GM19468 (cell line): Measurements from ENCODE around the gene STUM.

Experiments used
- ATAC-seq: cut with Tn5 transposase; IDR thresholded peaks from one replicate; pipeline ENCODE4 v1.9.1; 2021; ENCODE audit warnings: mild to moderate bottlenecking, moderate library complexity, moderate number of reproducible peaks; ENCODE audit not compliant: unreplicated experiment; ENCODE audit errors: extremely low read depth

The STUM gene

GRCh38 chr1:226557424-226557823 lies 8.9 kb downstream of the STUM start:
- no peak for ATAC-seq

DNA sequence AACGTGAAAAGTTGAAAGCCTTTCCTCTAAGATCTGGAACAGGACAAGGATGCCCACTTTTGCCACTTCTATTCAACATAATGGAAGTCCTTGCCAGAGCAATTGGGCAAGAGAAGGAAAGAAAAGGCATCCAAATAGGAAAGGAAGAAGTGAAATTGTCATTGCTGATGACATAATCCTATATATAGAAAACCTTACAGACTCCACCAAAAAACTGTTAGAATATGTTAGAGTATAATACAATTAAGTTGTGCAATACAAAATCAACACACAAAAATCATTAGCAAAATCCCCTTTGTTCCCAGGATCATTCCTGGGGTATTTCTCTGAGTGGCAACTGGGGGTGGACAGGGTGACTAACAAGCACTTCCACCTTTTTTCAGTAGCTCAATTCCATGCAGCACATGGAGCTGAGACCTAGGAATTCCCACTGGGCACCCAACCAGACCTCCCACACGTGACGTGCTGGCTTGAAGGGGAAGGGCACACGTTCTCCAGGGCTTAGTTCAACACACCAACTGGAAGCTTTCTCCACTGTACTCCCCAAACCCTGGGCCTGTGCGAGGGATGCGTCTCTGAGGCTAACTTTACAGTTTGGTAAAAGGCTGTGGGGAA lies 9.6 kb downstream of the STUM start:
- no peak for ATAC-seq

- ATAC-seq = no peak
Observed at GRCh38 chr1:226560243-226560642, 11.7 kb downstream of the STUM start.

GRCh38 chr1:226562989-226563388 lies 14.4 kb downstream of the STUM start:
- ATAC-seq = no peak

- no peak for ATAC-seq
Observed at GRCh38 chr1:226563666-226564065, 15.1 kb downstream of the STUM start.

- ATAC-seq = no peak
Observed at GRCh38 chr1:226565476-226565875, 16.9 kb downstream of the STUM start.

- no peak for ATAC-seq
Observed at GRCh38 chr1:226566234-226566633, 17.7 kb downstream of the STUM start.

- ATAC-seq = no peak
Observed at GRCh38 chr1:226566760-226567159, 18.2 kb downstream of the STUM start.

DNA sequence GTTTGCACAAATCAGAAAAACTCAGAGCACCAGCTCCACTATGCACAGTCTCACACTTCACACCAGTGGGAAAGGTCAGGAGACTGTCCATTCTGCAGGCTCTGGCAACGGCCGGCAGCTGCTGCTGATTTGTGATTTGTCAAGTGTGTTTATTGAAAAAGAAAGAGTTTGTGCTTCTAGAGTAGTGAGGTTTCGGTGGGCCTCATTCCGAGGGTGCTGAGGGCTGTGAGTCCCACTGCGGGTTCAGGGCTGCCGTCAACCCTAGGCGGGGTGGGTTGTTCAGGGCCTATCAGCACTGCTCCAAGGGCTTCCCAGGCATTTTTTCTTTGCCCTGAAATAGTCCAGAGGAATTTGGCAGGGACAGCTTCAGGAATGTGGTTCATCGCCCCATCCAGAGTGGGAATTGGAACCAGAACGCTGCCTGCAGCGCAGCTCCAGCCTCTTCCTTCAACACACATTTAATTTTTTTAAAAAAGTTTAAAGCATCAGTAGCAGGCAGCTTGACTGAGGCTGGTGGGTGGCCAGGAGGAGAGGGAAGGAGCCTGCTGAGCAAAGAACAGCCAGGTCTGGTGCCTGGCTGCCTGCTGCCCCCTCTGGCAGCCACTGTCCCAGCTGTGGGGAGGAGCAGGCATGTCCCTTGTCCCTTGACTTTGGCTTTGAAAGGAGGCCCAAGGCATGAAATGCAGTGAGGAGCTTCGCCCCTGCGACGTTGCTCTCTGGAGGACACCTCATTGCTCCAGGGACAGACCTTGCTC lies 19.7 kb downstream of the STUM start:
- no peak for ATAC-seq

DNA sequence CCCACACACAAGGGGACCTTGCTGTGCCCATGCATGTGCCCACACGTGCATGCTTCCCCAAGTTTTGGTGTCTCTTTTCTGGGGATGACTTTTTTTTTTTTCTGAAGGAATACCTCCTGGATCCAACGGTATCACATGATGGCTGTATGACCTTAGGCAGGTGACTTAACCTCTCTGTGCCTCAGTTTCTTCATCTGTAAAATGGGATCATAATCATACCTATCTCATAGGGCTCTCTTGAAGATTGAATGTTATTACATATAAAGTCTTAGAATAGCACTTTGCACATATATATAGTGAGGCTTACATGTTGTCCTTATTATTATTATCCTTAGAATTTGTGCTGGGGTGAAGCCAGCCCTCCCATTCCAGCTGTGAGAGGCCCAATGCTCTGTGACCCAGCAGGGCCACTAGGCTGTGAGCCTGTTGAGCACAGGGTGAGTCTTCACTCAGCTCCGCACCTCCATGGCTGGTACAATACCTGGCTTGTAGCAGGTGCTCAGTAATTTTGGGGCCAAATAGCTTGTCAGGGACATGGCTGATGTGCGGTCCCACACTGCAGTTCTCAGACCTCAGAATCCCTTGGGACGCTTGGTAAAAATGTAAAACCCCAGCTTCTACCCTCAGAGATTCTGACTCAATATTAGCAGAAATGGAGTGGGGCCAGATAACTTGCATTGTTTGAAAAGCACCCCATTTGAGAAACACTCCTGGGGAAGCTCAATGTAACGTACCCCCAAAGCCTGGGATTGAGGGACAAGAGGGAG lies 20.6 kb downstream of the STUM start:
- ATAC-seq = no peak

DNA sequence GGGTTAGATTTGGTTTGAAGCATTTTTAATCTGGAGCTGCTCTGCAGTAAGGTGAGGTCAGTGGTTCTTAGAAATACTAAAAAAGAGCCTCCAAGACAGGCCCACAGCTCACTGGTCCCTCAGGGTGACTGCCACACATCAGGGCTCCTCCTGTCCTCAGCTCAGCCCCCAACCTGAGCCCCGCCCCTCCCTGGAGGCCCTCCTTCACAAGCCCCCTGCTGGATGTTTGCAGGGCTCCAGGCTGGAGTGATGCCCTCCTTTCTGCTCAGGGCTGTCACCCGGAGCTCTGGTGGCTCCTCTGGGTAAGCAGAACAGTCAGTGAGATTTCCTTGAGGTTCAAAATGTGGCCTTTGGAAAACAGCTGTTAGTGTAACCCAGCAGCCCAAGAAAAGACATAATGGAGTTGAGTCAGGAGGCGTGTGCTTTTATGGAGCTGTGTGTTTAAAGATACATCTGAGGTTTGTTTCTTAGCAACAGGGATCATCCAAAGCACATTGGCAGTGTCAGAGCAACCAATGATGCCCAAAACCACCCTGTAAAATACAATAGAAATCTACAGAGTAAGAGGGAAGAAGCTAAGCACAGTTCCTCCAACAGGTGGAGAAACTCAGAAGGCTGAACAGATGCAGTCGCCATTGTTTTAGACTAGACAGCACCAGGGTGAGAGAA lies 21.4 kb downstream of the STUM start:
- ATAC-seq = no peak

DNA sequence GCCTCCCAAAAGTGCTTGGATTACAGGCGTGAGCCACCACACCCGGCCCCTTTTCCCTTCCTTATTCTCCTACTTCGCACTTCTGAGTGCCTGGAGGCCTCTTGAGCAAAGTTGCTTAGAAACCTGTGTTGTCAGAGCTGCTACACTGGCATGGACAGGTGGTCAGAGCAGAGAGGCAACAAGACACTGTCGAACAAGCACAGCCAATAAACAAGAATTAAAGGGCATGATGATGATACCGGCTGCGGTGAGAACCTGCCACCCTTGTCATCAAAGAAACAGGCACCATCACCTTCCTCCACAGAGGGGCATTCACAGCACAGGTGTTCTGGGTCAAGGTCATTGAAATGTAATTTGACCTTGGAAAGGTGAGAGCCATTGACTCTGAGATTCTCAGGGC lies 23.3 kb downstream of the STUM start:
- no peak for ATAC-seq

DNA sequence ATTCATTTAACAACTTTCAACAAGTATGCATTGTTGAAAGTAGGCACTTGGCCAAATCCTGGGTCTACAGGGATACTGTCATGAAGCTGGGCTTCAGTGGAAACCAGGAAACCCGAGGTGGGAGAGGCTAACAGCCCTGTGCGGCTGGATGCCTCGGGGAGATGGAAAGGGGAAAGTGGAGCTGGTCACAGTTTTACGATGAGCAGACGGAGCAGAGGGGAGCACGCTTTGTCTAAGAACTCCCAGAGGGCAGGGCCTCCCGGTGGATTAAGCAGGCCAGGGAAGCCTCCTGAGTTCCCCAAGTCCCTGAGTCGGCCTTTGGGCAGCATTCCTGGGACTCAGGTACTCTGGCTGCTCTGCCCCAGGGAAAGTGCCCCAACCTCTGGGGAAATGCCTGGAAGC lies 23.8 kb downstream of the STUM start:
- no peak for ATAC-seq

DNA sequence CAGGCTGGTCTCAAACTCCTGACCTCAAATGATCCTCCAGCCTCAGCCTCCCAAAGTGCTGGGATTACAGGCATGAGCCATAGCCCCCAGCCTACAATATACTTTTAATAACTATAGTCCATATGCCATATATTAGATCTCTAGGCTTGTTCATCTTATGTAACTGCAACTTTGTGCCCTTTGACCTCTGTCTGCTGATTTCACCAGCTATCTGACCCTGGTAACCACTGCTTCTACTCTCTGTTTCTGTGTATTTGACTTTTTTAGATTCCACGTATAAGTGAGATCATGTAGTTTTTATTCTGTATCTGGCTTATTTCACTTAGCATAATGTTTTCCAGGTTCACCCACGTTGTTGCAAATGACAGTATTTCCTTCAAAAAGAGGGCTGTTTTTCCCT lies 25.5 kb downstream of the STUM start:
- no peak for ATAC-seq

DNA sequence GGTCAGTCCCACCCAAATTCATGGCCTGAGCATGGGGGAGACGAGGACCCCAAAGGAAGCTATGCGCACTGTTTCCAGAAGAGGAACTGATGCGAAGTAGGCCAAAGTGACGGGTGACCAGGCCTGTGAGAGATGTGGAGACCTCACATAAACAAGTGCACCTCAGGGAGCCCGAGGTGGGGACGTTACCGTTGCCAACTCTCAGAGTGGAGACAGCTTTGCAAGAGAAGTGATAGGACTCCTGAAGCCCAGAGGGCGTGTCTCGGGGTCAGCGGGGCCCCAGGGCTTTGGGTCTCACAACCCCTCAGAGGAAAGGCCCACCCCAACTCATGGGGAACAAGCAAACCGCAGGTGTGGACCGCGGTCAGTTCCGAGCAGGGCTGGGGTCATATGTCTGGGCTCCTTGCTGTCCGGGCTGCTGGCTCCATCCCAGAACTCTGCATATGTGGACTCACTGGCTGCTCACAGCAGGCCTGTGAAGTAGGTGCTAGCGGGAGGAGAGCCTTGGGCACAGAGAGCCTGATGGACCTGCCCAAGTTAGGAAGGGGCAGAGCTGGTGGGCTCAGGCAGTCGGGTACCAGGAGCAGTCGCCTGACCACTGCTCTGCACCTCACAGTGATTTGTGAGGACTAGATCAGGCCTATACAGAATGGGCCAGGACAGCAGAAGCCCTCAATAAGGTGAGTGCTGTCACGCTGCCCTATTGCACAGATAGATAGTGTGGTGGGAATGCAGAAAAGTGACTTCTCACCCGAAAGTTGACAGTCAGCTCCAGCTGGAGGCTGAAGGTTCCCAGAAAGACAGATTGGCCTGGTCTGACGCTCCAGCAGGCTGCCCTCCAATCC lies 26.2 kb downstream of the STUM start:
- no peak for ATAC-seq

GRCh38 chr1:226575436-226575720 lies 26.8 kb downstream of the STUM start:
- ATAC-seq = no peak

GRCh38 chr1:226575739-226576378 lies 27.3 kb downstream of the STUM start:
- no peak for ATAC-seq

DNA sequence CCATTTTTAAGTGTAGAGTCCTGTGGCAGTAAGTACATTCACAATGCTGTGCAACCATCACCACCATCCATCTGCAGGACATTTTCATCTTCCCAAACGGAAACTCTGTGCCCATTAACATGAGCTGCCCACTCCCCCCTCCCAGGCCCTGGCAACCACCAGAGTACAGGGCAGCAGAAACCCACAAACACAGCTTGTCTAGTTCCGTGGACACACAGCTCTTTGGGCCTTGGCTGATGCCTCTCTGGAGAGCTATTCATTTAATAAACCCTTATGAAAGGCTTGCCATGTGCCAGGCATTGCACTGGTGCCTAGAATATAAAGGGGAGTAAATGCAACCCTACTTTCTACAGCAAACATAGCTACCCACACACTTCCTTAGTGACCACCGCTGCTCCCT lies 28.0 kb downstream of the STUM start:
- ATAC-seq = no peak

GRCh38 chr1:226577401-226578180 lies 29.0 kb downstream of the STUM start:
- ATAC-seq = no peak
